ENCODE measurements around the gene GPR42. TPM values are rescaled to one million over a fixed set of nuclear protein-coding genes. Genes with fewer than 3 reads are reported as not detected.

The GPR42 gene
- total RNA-seq, 1 donor from 2014 or later: not detected

GRCh38 chr19:35337097-35337983, 33.5 kb upstream of the GPR42 start:
- H3K27ac ChIP-seq: no peak overlapping the region
- H3K4me3 ChIP-seq: no peak overlapping the region
- no peaks in the 10 kb centered on the region for H3K4me1 ChIP-seq
- H3K9me3 ChIP-seq: no peaks in the 10 kb centered on the region
- no peak for TF ChIP-seq CTCF (IDR thresholded peaks at IDR 0.05)
- peaks cover 7% of the 10 kb centered on the region for H3K27me3 ChIP-seq
- intact Hi-C loops (cut with DNase I): no loop called here
- peak; percentile 31 for ATAC-seq
- H3K36me3 ChIP-seq: no peaks in the 10 kb centered on the region
- DNase-seq: no peak

- Histone ChIP-seq H3K4me1 (no peaks in the 10 kb centered on the region), H3K36me3 (no peaks in the 10 kb centered on the region), H3K27me3 (peaks cover 1% of the 10 kb centered on the region), H3K27ac (no peak overlapping the region), H3K9me3 (no peaks in the 10 kb centered on the region), H3K4me3 (no peak overlapping the region)
- DNase-seq: no peak
- ATAC-seq: no peak
- intact Hi-C loops (cut with DNase I): no loop called here
- TF ChIP-seq CTCF (IDR thresholded peaks at IDR 0.05): no peak
Measured at GRCh38 chr19:35337984-35338296, 32.9 kb upstream of the GPR42 start.

DNA sequence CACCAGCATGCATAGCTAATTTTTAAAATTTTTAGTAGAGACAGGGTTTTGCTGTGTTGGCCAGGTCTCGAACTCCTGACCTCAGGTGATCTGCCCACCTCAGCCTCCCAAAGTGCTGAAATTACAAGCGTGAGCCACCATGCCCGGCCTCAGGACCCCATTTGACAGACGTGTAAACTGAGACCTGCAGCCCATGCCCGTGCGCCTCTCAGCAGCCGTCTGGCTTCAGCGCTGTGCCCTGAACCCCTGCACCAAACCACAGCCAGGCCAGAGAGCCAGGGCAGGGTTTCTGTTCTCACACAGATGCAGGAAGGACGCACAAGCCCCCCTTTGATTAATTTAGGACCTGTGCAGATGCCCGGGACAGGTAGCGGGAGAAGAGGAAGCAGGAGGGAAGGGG, 30.4 kb upstream of the GPR42 start:
- ATAC-seq: no peak
- Histone ChIP-seq H3K4me3 (no peak overlapping the region), H3K27ac (no peak overlapping the region), H3K36me3 (no peaks in the 10 kb centered on the region), H3K9me3 (no peaks in the 10 kb centered on the region), H3K4me1 (no peaks in the 10 kb centered on the region), H3K27me3 (no peaks in the 10 kb centered on the region)
- TF ChIP-seq CTCF (IDR thresholded peaks at IDR 0.05): no peak
- no peak for DNase-seq
- intact Hi-C loops (cut with DNase I): no loop called here

GRCh38 chr19:35341006-35341405, 29.9 kb upstream of the GPR42 start:
- DNase-seq (no peak), ATAC-seq (no peak)
- intact Hi-C loops (cut with DNase I): no loop called here
- H3K4me1 ChIP-seq: no peaks in the 10 kb centered on the region
- H3K9me3 ChIP-seq: no peaks in the 10 kb centered on the region
- no peak for TF ChIP-seq CTCF (IDR thresholded peaks at IDR 0.05)
- no peaks in the 10 kb centered on the region for H3K36me3 ChIP-seq
- no peak overlapping the region for H3K27ac ChIP-seq
- H3K4me3 ChIP-seq: no peak overlapping the region
- H3K27me3 ChIP-seq: no peaks in the 10 kb centered on the region

DNA sequence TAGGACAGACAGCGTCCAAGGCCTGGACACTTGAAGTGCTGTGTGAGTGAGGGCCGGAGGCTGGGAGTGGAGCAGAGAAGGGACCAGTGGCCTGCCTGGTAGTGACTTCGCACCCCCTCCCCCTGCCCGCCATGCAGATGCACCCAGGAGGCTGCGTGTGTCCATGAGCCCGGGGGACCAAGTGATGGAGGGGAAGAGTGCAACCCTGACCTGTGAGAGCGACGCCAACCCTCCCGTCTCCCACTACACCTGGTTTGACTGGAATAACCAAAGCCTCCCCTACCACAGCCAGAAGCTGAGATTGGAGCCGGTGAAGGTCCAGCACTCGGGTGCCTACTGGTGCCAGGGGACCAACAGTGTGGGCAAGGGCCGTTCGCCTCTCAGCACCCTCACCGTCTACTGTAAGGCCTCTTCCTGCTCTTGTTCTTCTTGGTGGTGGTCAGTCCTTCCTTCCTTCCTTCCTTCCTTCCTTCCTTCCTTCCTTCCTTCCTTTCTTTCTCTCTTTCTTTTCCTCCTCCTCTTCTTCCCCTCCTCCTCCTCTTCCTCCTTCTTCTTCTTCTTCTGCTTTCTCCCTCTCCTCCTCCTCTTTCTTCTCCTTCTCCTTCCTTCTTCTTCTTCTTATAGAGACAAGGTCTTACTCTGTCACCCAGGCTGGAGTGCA, 29.2 kb upstream of the GPR42 start:
- Histone ChIP-seq H3K4me1 (no peaks in the 10 kb centered on the region), H3K27ac (no peak overlapping the region), H3K9me3 (no peaks in the 10 kb centered on the region), H3K36me3 (no peaks in the 10 kb centered on the region), H3K4me3 (no peak overlapping the region), H3K27me3 (no peaks in the 10 kb centered on the region)
- TF ChIP-seq CTCF (IDR thresholded peaks at IDR 0.05): no peak
- ATAC-seq (no peak), DNase-seq (no peak)
- intact Hi-C loops (cut with DNase I): no loop called here
